Upper lobe of left lung (tissue), 6 donors: ENCODE measurements around the gene PRCC. TPM values are rescaled to one million over a fixed set of nuclear protein-coding genes. Genes with fewer than 3 reads are reported as not detected.
A peak's percentile ranks its signal among the peaks of the same experiment; 100 is the strongest.

ENCODE experiments used
- ATAC-seq, 2 donors: fragments of 200-7000 bp; cut with Tn5 transposase; one replicate each; pipeline ENCODE4 v1.9.1; 2022; ENCODE audit warnings: mild to moderate bottlenecking in 2 of 2, moderate library complexity in 2 of 2; ENCODE audit not compliant: low FRiP score in 2 of 2
- DNase-seq, 2 donors: peaks; one replicate each; pipeline ENCODE4 v3.0.0-alpha.2; 2019 to 2020
- H3K27ac ChIP-seq, 4 donors: fragments of 200-600 bp; sonication (generic); one replicate each; pipeline ENCODE4 v1.5.1; 2016 to 2019
- H3K27me3 ChIP-seq, 4 donors: fragments of 200-600 bp; sonication (generic); one replicate each; pipeline ENCODE4 v1.5.1; 2017 to 2019
- H3K36me3 ChIP-seq, 4 donors: fragments of 200-600 bp; sonication (generic); one replicate each; pipeline ENCODE4 v1.5.1; 2016 to 2019
- H3K4me1 ChIP-seq, 4 donors: fragments of 200-600 bp; sonication (generic); one replicate each; pipeline ENCODE4 v1.5.1; 2018 to 2019
- H3K4me3 ChIP-seq, 4 donors: fragments of 200-600 bp; sonication (generic); one replicate each; pipeline ENCODE4 v1.5.1; 2017 to 2019; ENCODE audit warnings: mild to moderate bottlenecking in 2 of 4, moderate library complexity in 1 of 4
- H3K9me3 ChIP-seq, 4 donors: fragments of 200-600 bp; sonication (generic); one replicate each; pipeline ENCODE4 v1.5.1; 2018 to 2019
- EP300 ChIP-seq, 4 donors: sonication (generic); formaldehyde crosslinking; IDR thresholded peaks; one replicate each; pipeline ENCODE4 v1.5.1; 2017; ENCODE audit warnings: antibody characterized with exemption in 4 of 4, control low read depth in 2 of 4
- POLR2A ChIP-seq, 4 donors: fragments of 450-650 bp; IDR thresholded peaks; one replicate each; pipeline ENCODE4 v1.5.1; 2016 to 2017; ENCODE audit warnings: antibody characterized with exemption in 4 of 4, mild to moderate bottlenecking in 2 of 4
- POLR2AphosphoS5 ChIP-seq, 2 donors: sonication (generic); formaldehyde crosslinking; IDR thresholded peaks; one replicate each; pipeline ENCODE4 v1.5.1; 2017; ENCODE audit warnings: antibody characterized with exemption in 2 of 2
- whole genome bisulfite sequencing, 2 donors: methylation state at CpG; one replicate each; pipeline ENCODE4 v1.1.5; 2017 to 2018; 5-methylcytosine and 5-hydroxymethylcytosine counted together
- total RNA-seq, 6 donors: library from RNA; depleted of rRNA in 4 of 6; stranded (reverse); fragments of >200 nt in 4 of 6; gene quantifications; one replicate each; pipeline versions ENCODE4 v1.1.0 to v1.2.1, GENCODE V29; 2016 to 2021
- TF ChIP-seq, protein P1 (sequence below), 6 experiments: fragments of 450-650 bp in 4 of 6; fragments of 200-600 bp in 2 of 6; sonication (generic) in 2 of 6; IDR thresholded peaks; one replicate each; pipeline ENCODE4 v1.5.1; 2016 to 2019; ENCODE audit warnings: antibody characterized with exemption in 6 of 6
- donor health status: DM: no; HTN: no; CAD: no; lungs with moderate emphysema.
- donor health status: DM: no; HTN: yes; CAD: no; lungs with severe emphysema.

PRCC gene, protein sequence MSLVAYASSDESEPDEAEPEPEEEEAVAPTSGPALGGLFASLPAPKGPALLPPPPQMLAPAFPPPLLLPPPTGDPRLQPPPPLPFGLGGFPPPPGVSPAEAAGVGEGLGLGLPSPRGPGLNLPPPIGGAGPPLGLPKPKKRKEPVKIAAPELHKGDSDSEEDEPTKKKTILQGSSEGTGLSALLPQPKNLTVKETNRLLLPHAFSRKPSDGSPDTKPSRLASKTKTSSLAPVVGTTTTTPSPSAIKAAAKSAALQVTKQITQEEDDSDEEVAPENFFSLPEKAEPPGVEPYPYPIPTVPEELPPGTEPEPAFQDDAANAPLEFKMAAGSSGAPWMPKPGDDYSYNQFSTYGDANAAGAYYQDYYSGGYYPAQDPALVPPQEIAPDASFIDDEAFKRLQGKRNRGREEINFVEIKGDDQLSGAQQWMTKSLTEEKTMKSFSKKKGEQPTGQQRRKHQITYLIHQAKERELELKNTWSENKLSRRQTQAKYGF
- 10 to 100 TPM; 36.5 to 52.4 (median 40.8) TPM for total RNA-seq

DNA sequence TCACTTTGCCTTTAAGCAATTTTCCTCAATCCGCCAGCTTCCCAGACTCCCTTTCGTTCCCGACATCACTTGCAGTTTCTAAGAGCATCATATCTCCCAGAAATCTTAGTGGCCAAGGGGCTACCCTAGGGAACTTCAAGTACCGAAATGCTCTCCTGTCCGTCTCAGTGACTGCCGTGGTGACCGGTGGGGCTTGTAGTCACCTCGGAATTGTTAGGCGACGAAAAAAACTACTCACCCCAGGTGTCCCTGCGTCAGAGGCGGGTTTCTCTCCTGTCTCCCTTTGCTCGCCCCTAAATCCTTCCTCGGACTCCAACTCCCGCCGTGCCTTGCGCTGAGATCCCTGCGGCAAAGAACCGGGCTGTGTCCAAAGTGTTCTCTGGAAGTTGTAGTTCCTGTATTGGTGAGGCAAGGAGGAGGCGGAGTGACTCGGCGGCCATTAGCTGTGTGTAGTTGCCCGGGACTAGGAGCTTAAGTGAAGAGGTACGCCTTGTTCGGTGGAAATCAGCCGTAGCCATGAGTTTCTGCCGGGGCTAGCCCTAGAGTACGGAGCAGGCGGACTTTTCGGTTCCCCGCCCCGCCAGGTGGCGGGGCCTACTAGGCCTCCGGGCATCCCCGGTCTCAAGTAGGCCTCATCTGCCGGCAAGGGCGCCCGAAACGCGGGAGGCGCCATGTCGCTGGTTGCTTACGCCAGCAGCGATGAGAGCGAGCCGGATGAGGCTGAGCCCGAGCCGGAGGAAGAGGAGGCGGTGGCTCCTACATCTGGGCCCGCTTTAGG, at the start of gene PRCC:
Gene PRCC, plus strand, starts transcription at position 435 of the 778 bp plus-strand sequence. Its CDS starts 237 bp downstream, at position 672.
- H3K27me3 ChIP-seq = no peaks in the 10 kb centered on the region
- DNase-seq = peak; percentile 91 to 99
- H3K9me3 ChIP-seq = no peaks in the 10 kb centered on the region
- ATAC-seq = peak; percentile 98
- peaks cover 0 to 23% (median 2%) of the 10 kb centered on the region in 4 donors for H3K36me3 ChIP-seq
- H3K4me3 ChIP-seq = peak within 1 kb of the TSS; percentile 83 to 93 (median 91)
- 0 to 1% methylated on average over 13 to 26 of the region's 50 CpGs for WGBS, 2 donors
- peak within 1 kb of the TSS; percentile 93 to 95 (median 95) for H3K27ac ChIP-seq
- TF ChIP-seq POLR2A (IDR thresholded peaks at IDR 0.05) = peak in 3 of 4 donors; percentile 8 to 60 (median 32)
- TF ChIP-seq, protein P1, sequence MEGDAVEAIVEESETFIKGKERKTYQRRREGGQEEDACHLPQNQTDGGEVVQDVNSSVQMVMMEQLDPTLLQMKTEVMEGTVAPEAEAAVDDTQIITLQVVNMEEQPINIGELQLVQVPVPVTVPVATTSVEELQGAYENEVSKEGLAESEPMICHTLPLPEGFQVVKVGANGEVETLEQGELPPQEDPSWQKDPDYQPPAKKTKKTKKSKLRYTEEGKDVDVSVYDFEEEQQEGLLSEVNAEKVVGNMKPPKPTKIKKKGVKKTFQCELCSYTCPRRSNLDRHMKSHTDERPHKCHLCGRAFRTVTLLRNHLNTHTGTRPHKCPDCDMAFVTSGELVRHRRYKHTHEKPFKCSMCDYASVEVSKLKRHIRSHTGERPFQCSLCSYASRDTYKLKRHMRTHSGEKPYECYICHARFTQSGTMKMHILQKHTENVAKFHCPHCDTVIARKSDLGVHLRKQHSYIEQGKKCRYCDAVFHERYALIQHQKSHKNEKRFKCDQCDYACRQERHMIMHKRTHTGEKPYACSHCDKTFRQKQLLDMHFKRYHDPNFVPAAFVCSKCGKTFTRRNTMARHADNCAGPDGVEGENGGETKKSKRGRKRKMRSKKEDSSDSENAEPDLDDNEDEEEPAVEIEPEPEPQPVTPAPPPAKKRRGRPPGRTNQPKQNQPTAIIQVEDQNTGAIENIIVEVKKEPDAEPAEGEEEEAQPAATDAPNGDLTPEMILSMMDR (IDR thresholded peaks at IDR 0.05) = peak in 1 of 6 experiments; percentile 16
- peak in 1 of 4 donors; percentile 64 for TF ChIP-seq EP300 (IDR thresholded peaks at IDR 0.05)
- peak; percentile 81 to 85 for TF ChIP-seq POLR2AphosphoS5 (IDR thresholded peaks at IDR 0.05)
- H3K4me1 ChIP-seq = peaks cover 27 to 51% (median 37%) of the 10 kb centered on the region in 4 donors

DNA sequence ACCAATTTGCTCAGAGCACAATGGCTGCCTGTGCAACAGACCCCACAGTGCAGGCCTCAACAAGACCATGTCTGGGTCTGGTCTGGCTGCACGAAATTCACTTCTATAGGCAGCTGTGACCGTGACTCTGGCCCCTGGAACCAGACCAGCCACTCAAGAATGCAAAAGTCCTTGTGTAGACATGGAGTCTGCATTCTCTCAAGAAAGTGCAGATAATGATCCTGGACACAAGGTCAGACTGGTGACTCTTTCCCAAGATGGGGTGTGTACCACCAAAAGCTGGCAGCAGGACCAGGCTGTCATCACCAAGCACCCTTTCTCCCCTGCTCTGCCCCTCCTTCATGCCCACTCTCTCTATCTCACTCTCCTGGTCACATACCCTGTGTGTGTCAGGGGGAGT, 46.2 kb upstream of the PRCC start:
- no peak overlapping the region for H3K27ac ChIP-seq
- ATAC-seq = no peak
- H3K4me1 ChIP-seq = peaks cover 16 to 20% (median 18%) of the 10 kb centered on the region in 4 donors
- 70 to 73% methylated on average over 2 of the region's 2 CpGs for WGBS, 2 donors
- DNase-seq = no peak
- no peaks in the 10 kb centered on the region for H3K9me3 ChIP-seq
- H3K4me3 ChIP-seq = no peak overlapping the region
- peaks cover 15 to 56% (median 35%) of the 10 kb centered on the region in 4 donors for H3K36me3 ChIP-seq
- no peaks in the 10 kb centered on the region for H3K27me3 ChIP-seq
- TF ChIP-seq EP300 (IDR thresholded peaks at IDR 0.05) (no peak), POLR2AphosphoS5 (IDR thresholded peaks at IDR 0.05) (no peak), POLR2A (IDR thresholded peaks at IDR 0.05) (no peak)
- TF ChIP-seq, protein P1 (IDR thresholded peaks at IDR 0.05) = no peak

DNA sequence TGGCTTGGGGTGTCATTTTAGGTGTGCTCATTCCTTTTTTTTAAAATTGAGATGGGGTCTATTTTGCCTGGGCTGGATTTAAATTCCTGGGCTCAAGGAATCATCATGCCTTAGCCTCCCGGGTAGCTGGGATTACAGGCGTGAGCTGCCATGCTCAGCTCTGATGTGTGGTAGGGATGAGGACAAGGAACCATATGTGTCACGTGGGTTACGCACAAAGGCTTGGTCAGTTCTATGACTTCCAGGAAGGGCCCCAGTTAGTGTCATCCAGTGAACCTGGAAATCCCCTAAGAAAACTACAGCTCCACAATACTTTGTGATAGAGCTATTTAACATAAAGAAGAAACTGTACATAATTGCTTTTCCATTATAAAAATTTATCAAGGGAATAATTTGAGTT, 45.8 kb upstream of the PRCC start:
- 75 to 81% methylated on average over 4 of the region's 4 CpGs for WGBS, 2 donors

DNA sequence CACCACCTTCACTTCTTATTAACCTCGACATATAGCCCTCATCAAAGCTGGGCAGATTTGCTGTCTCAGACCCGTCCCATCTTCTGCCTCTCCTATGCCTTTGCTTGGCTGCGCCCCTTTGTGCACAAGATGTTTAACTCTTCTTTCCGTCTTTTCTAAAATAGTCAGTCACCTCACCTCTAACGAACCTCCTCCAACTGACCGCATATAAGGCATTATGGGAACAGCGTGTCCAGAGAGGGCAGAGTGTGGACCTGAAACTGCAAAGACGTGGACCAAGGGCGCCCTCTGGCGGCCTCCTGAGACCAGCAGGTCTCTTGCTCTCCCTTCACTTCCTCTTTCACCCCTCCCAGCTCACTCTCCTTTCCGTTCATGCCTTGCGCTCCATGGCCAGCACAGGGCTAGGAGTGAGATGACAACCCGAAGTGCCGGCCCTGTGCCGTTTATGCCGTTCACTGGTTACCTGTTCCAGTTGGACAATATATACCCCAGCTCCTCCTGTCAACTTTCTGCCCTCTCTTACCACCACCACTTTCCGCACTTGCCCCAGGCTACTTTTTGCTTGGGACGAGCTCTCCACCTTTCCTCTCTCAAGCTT, 41.6 kb upstream of the PRCC start:
- no peak for TF ChIP-seq POLR2A (IDR thresholded peaks at IDR 0.05)
- TF ChIP-seq, protein P1 (IDR thresholded peaks at IDR 0.05) = peak; percentile 86 to 96 (median 91)
- ATAC-seq (peak; percentile 84 to 88), DNase-seq (peak; percentile 88 to 93)
- Histone ChIP-seq H3K4me1 (peaks cover 40 to 48% (median 42%) of the 10 kb centered on the region in 4 donors), H3K27ac (peak overlapping the region in 3 of 4 donors; percentile 16 to 46 (median 41)), H3K9me3 (no peaks in the 10 kb centered on the region), H3K36me3 (peaks cover 15 to 48% (median 32%) of the 10 kb centered on the region in 4 donors), H3K4me3 (peak overlapping the region; percentile 6 to 68 (median 20)), H3K27me3 (no peaks in the 10 kb centered on the region)
- WGBS, 2 donors = 15 to 16% methylated on average over 18 of the region's 18 CpGs

More for the DNA sequence above, 45.8 kb upstream of the PRCC start:
- H3K9me3 ChIP-seq = no peaks in the 10 kb centered on the region
- H3K27ac ChIP-seq = no peak overlapping the region
- ATAC-seq = no peak
- peaks cover 20 to 24% (median 22%) of the 10 kb centered on the region in 4 donors for H3K4me1 ChIP-seq
- no peak for DNase-seq
- peaks cover 15 to 56% (median 35%) of the 10 kb centered on the region in 4 donors for H3K36me3 ChIP-seq
- no peaks in the 10 kb centered on the region for H3K27me3 ChIP-seq
- TF ChIP-seq EP300 (IDR thresholded peaks at IDR 0.05) = no peak
- no peak for TF ChIP-seq POLR2A (IDR thresholded peaks at IDR 0.05)
- TF ChIP-seq POLR2AphosphoS5 (IDR thresholded peaks at IDR 0.05) = no peak
- TF ChIP-seq, protein P1 (IDR thresholded peaks at IDR 0.05) = no peak
- no peak overlapping the region for H3K4me3 ChIP-seq
